Epithelial cell of prostate (primary cell): Measurements from ENCODE around the gene ABCC4.

ENCODE experiments used
- DNase-seq: peaks from one replicate; pipeline ENCODE4 v3.0.0-alpha.2; 2011; ENCODE audit warnings: low read depth, low spot score
- H3K27ac ChIP-seq: fragments of 450-650 bp; 2 replicates; pipeline ENCODE4 v1.5.1; 2017; ENCODE audit warnings: mild to moderate bottlenecking

ABCC4 gene

GRCh38 chr13:94974015-94974951 lies 327.0 kb downstream of the ABCC4 start:
- no peak for DNase-seq
- no peak overlapping the region for H3K27ac ChIP-seq

GRCh38 chr13:94972262-94972661 lies 329.0 kb downstream of the ABCC4 start:
- no peak overlapping the region for H3K27ac ChIP-seq
- DNase-seq, result no peak
